ENCODE measurements around the gene EIF4A2. TPM values are rescaled to one million over a fixed set of nuclear protein-coding genes. Genes with fewer than 3 reads are reported as not detected.

EIF4A2 gene
- total and polyA plus RNA-seq, 9 of the 15 experiments (the other 6 are each of a cell fraction or from before 2014, with no cell fraction given), result 307 to 754 (median 435) TPM

GRCh38 chr3:186806089-186807055, 23.0 kb downstream of the EIF4A2 start, which contains the start of gene RFC4 (continued):
- TF ChIP-seq ZNF445 (CRISPR knock-in tag; IDR thresholded peaks at IDR 0.05; ENCODE audit: low read depth), result no peak
- no peak for TF ChIP-seq DDX20 (tag; IDR thresholded peaks at IDR 0.05; ENCODE audit: low read depth)
- TF ChIP-seq NR2C2 (CRISPR knock-in tag; IDR thresholded peaks at IDR 0.05), result no peak
- peak; percentile 85 for TF ChIP-seq NR2C2 (tag; IDR thresholded peaks at IDR 0.05)
- TF ChIP-seq CREB1 (IDR thresholded peaks at IDR 0.05), result peak; percentile 93
- TF ChIP-seq CREB1 (CRISPR knock-in tag; IDR thresholded peaks at IDR 0.05), result peak; percentile 94
- no peak for TF ChIP-seq ZNF717 (CRISPR knock-in tag; IDR thresholded peaks at IDR 0.05)
- TF ChIP-seq SMAD4 (CRISPR knock-in tag; conservative IDR thresholded peaks at IDR 0.05), result no peak; the same call in 1 of the 2 replicates
- no peak for TF ChIP-seq NFIX (CRISPR knock-in tag; IDR thresholded peaks at IDR 0.05; ENCODE audit: low read depth)
- peak in 1 of 2 experiments; percentile 87; a peak in 2 of 4 replicates for TF ChIP-seq BCLAF1 (IDR thresholded peaks at IDR 0.05; ENCODE audit: borderline replicate concordance in 1 of 2, control insufficient read depth in 1 of 2, low read depth in 2 of 2, low read length in 1 of 2)
- TF ChIP-seq YBX1 (IDR thresholded peaks at IDR 0.05), result no peak
- TF ChIP-seq ELK1 (CRISPR knock-in tag; IDR thresholded peaks at IDR 0.05), result no peak
- peak; percentile 92 for TF ChIP-seq KDM5B (IDR thresholded peaks at IDR 0.05; ENCODE audit: insufficient replicate concordance, low read depth, low read length)
- TF ChIP-seq TCF15 (CRISPR knock-in tag; IDR thresholded peaks at IDR 0.05), result no peak
- TF ChIP-seq ARHGAP35 (IDR thresholded peaks at IDR 0.05; ENCODE audit: partially characterized antibody), result no peak
- no peak for TF ChIP-seq TGIF2 (CRISPR knock-in tag; IDR thresholded peaks at IDR 0.05)
- no peak for TF ChIP-seq ZNF57 (CRISPR knock-in tag; IDR thresholded peaks at IDR 0.05)
- peak; percentile 86 for TF ChIP-seq L3MBTL2 (IDR thresholded peaks at IDR 0.05)
- no peak for TF ChIP-seq ZNF583 (CRISPR knock-in tag; IDR thresholded peaks at IDR 0.05)
- peak; percentile 97 for TF ChIP-seq GMEB1 (CRISPR knock-in tag; IDR thresholded peaks at IDR 0.05)
- no peak for TF ChIP-seq ZNF76 (CRISPR knock-in tag; IDR thresholded peaks at IDR 0.05; ENCODE audit: borderline replicate concordance)

Data from K562 (cell line).